Astrocyte of the cerebellum (primary cell): ENCODE results near the gene SMYD4.

Experiments
- DNase-seq: peaks from one replicate; pipeline ENCODE4 v3.0.0-alpha.2; 2011; ENCODE audit warnings: low read depth
- H3K4me3 ChIP-seq: 2 replicates; pipeline ENCODE4 v1.5.1; 2011; ENCODE audit warnings: mild to moderate bottlenecking, low read depth, low read length, moderate library complexity
- CTCF ChIP-seq: IDR thresholded peaks from 2 replicates; pipeline ENCODE4 v1.5.1; 2012; ENCODE audit warnings: low read length, low read depth, moderate library complexity, mild to moderate bottlenecking; ENCODE audit errors: missing control alignments
- in situ Hi-C: cut with HindIII; loops from 2 replicates; pipeline ENCODE4 v1.10.0; 2017; ENCODE audit warnings: low sequenced_read_pairs

The SMYD4 gene

GRCh38 chr17:1735834-1736347 lies 93.8 kb downstream of the SMYD4 start:
- in situ Hi-C loops: no loop called here
- no peak overlapping the region for H3K4me3 ChIP-seq
- no peak for DNase-seq
- no peak for TF ChIP-seq CTCF

- H3K4me3 ChIP-seq: no peak overlapping the region
- DNase-seq: no peak
- no peak for TF ChIP-seq CTCF
- in situ Hi-C loops: no loop called here
Measured at GRCh38 chr17:1735418-1735817, 94.3 kb downstream of the SMYD4 start.

GRCh38 chr17:1733759-1734158 lies 95.9 kb downstream of the SMYD4 start:
- no peak for DNase-seq
- no peak overlapping the region for H3K4me3 ChIP-seq

GRCh38 chr17:1732833-1733321 lies 96.8 kb downstream of the SMYD4 start:
- no peak for DNase-seq
- no peak overlapping the region for H3K4me3 ChIP-seq
- in situ Hi-C loops: no loop called here
- TF ChIP-seq CTCF: no peak

More at GRCh38 chr17:1733759-1734158, 95.9 kb downstream of the SMYD4 start:
- in situ Hi-C loops: no loop called here
- no peak for TF ChIP-seq CTCF

- DNase-seq: no peak
- no peak for TF ChIP-seq CTCF
- in situ Hi-C loops: no loop called here
- no peak overlapping the region for H3K4me3 ChIP-seq
Measured at GRCh38 chr17:1732241-1732832, 97.4 kb downstream of the SMYD4 start.

GRCh38 chr17:1731194-1731506 lies 98.6 kb downstream of the SMYD4 start:
- in situ Hi-C loops: no loop called here
- no peak for TF ChIP-seq CTCF
- H3K4me3 ChIP-seq: no peak overlapping the region
- DNase-seq: no peak
